ENCODE results near the gene SHISA9. TPM values are rescaled to one million over a fixed set of nuclear protein-coding genes. Genes with fewer than 3 reads are reported as not detected.

Gene SHISA9
- polyA plus RNA-seq, 1 of the 3 experiments (the other 2 are of a cell fraction): 0.02 TPM

DNA sequence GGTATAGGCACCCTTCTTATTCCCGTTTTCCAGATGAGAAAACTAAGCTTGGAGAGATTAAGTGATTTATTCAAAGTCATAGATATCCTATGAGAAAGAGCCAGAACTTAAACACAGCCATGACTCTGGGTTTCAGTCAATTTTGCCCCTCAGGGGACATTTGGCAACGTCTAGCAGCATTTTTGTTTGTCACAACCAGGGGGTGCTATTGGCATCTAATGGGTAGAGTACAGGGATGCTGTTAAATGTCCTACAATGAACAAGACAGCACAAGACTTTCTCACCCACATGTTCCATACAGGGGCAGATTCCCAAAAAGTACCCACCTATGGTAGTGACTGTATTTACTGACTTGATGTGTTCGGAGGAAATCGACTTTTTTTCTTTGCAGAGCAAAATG is 4.8 kb upstream of the SHISA9 start:
- Histone ChIP-seq H3K4me3 (ENCODE audit: low read depth in 2 of 2, low read length in 1 of 2) (no peak overlapping the region; a peak in 1 of 4 replicates), H3F3A (replicated peaks; ENCODE audit: insufficient read depth) (no peaks in the 10 kb centered on the region), H3K9ac (no peak overlapping the region), H2AFZ (ENCODE audit: low read depth) (no peak overlapping the region), H3K4me2 (no peak overlapping the region), H4K20me1 (ENCODE audit: insufficient read depth) (no peaks in the 10 kb centered on the region), H3K27me3 (ENCODE audit: insufficient read depth) (peaks cover 19% of the 10 kb centered on the region), H3K79me2 (ENCODE audit: insufficient read depth) (no peaks in the 10 kb centered on the region), H3K36me3 (replicated peaks in 1 of 2; ENCODE audit: control insufficient read depth in 1 of 2, insufficient read depth in 2 of 2, low read length in 1 of 2) (no peaks in the 10 kb centered on the region), H3K9me3 (no peaks in the 10 kb centered on the region), H3K4me1 (ENCODE audit: control insufficient read depth in 1 of 2, insufficient read depth in 2 of 2, low read depth in 1 of 2, low read length in 1 of 2) (no peaks in the 10 kb centered on the region), H3K9me2 (no peaks in the 10 kb centered on the region), H3K27ac (ENCODE audit: low read depth in 2 of 2, low read length in 1 of 2) (no peak overlapping the region)
- TF ChIP-seq, protein P1, sequence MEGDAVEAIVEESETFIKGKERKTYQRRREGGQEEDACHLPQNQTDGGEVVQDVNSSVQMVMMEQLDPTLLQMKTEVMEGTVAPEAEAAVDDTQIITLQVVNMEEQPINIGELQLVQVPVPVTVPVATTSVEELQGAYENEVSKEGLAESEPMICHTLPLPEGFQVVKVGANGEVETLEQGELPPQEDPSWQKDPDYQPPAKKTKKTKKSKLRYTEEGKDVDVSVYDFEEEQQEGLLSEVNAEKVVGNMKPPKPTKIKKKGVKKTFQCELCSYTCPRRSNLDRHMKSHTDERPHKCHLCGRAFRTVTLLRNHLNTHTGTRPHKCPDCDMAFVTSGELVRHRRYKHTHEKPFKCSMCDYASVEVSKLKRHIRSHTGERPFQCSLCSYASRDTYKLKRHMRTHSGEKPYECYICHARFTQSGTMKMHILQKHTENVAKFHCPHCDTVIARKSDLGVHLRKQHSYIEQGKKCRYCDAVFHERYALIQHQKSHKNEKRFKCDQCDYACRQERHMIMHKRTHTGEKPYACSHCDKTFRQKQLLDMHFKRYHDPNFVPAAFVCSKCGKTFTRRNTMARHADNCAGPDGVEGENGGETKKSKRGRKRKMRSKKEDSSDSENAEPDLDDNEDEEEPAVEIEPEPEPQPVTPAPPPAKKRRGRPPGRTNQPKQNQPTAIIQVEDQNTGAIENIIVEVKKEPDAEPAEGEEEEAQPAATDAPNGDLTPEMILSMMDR (IDR thresholded peaks at IDR 0.05): peak; percentile 50
- TF ChIP-seq SMC3 (IDR thresholded peaks at IDR 0.05; ENCODE audit: low read depth, low read length): peak; percentile 37; the same call in 1 of the 2 replicates
- TF ChIP-seq RAD21 (IDR thresholded peaks at IDR 0.05; ENCODE audit: low read length): peak; percentile 62
- no peak for TF ChIP-seq FOSL2 (IDR thresholded peaks at IDR 0.05; ENCODE audit: borderline replicate concordance, low read depth)
- 19% methylated on average over 4 of the region's 4 CpGs for WGBS (ENCODE audit: low lambda C conversion rate)
- ChIA-PET POLR2A (no interaction called here), CTCF (interaction anchor here (1.1 to 1.9 kb wide), 3 partner anchors 10 to 557 kb away, joined by 3 to 7 read pairs (median 5); no protein-coding TSS in a partner anchor)
- DNase-seq: peak; percentile 27

DNA sequence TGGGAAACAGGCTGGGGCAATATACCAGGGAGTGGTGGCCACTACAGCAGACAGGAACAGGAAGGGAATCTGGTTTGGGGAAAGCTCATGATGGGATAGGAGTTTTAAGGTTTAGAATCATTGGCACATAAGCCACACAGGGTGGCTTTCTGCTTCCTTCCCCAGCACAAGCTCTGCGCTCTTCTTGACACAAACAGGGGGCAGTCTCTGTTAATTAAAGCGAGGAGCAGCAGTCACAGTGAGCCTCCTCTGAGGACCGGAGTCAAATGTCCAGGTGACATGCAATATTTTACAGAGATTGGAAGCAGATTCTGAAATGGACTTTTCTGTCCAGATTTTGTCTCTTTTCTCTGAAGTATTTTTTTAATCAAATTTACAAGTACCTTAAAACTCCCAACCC is 2.8 kb upstream of the SHISA9 start:
- Histone ChIP-seq H3K9me3 (no peaks in the 10 kb centered on the region), H3K79me2 (ENCODE audit: insufficient read depth) (no peaks in the 10 kb centered on the region), H3K9me2 (no peaks in the 10 kb centered on the region), H3K27me3 (ENCODE audit: insufficient read depth) (peaks cover 36% of the 10 kb centered on the region), H3F3A (replicated peaks; ENCODE audit: insufficient read depth) (no peaks in the 10 kb centered on the region), H3K4me2 (no peak overlapping the region), H3K4me1 (ENCODE audit: control insufficient read depth in 1 of 2, insufficient read depth in 2 of 2, low read depth in 1 of 2, low read length in 1 of 2) (no peaks in the 10 kb centered on the region), H3K27ac (ENCODE audit: low read depth in 2 of 2, low read length in 1 of 2) (no peak overlapping the region), H3K9ac (no peak overlapping the region), H2AFZ (ENCODE audit: low read depth) (no peak overlapping the region), H3K36me3 (replicated peaks in 1 of 2; ENCODE audit: control insufficient read depth in 1 of 2, insufficient read depth in 2 of 2, low read length in 1 of 2) (no peaks in the 10 kb centered on the region), H3K4me3 (ENCODE audit: low read depth in 2 of 2, low read length in 1 of 2) (no peak overlapping the region), H4K20me1 (ENCODE audit: insufficient read depth) (no peaks in the 10 kb centered on the region)
- ChIA-PET CTCF (interaction anchor here (0.7 to 1.3 kb wide), 2 partner anchors 9 to 11 kb away, joined by 3 to 5 read pairs; no protein-coding TSS in a partner anchor), POLR2A (no interaction called here)
- no peak for DNase-seq
- WGBS (ENCODE audit: low lambda C conversion rate): 29% methylated on average over 3 of the region's 3 CpGs
- TF ChIP-seq GATA2 (CRISPR knock-in tag; IDR thresholded peaks at IDR 0.05) (no peak), RAD21 (IDR thresholded peaks at IDR 0.05; ENCODE audit: low read length) (no peak), YY1 (IDR thresholded peaks at IDR 0.05; ENCODE audit: low read depth) (no peak), SMC3 (IDR thresholded peaks at IDR 0.05; ENCODE audit: low read depth, low read length) (no peak), TEAD4 (IDR thresholded peaks at IDR 0.05; ENCODE audit: borderline replicate concordance, insufficient read depth) (no peak), SIN3A (IDR thresholded peaks at IDR 0.05; ENCODE audit: borderline replicate concordance, low read depth, low read length) (no peak), FOSL2 (IDR thresholded peaks at IDR 0.05; ENCODE audit: borderline replicate concordance, low read depth) (no peak), CHD2 (IDR thresholded peaks at IDR 0.05; ENCODE audit: low read length, partially characterized antibody) (no peak), POLR2AphosphoS5 (IDR thresholded peaks at IDR 0.05; ENCODE audit: low read depth, low read length) (no peak), ELF1 (IDR thresholded peaks at IDR 0.05) (no peak)
- TF ChIP-seq, protein P2, sequence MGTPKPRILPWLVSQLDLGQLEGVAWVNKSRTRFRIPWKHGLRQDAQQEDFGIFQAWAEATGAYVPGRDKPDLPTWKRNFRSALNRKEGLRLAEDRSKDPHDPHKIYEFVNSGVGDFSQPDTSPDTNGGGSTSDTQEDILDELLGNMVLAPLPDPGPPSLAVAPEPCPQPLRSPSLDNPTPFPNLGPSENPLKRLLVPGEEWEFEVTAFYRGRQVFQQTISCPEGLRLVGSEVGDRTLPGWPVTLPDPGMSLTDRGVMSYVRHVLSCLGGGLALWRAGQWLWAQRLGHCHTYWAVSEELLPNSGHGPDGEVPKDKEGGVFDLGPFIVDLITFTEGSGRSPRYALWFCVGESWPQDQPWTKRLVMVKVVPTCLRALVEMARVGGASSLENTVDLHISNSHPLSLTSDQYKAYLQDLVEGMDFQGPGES (IDR thresholded peaks at IDR 0.05; ENCODE audit: low read depth, low read length): no peak
- TF ChIP-seq, protein P3, sequence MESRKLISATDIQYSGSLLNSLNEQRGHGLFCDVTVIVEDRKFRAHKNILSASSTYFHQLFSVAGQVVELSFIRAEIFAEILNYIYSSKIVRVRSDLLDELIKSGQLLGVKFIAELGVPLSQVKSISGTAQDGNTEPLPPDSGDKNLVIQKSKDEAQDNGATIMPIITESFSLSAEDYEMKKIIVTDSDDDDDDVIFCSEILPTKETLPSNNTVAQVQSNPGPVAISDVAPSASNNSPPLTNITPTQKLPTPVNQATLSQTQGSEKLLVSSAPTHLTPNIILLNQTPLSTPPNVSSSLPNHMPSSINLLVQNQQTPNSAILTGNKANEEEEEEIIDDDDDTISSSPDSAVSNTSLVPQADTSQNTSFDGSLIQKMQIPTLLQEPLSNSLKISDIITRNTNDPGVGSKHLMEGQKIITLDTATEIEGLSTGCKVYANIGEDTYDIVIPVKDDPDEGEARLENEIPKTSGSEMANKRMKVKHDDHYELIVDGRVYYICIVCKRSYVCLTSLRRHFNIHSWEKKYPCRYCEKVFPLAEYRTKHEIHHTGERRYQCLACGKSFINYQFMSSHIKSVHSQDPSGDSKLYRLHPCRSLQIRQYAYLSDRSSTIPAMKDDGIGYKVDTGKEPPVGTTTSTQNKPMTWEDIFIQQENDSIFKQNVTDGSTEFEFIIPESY (IDR thresholded peaks at IDR 0.05; ENCODE audit: borderline replicate concordance, low read depth): no peak
- TF ChIP-seq, protein P4, sequence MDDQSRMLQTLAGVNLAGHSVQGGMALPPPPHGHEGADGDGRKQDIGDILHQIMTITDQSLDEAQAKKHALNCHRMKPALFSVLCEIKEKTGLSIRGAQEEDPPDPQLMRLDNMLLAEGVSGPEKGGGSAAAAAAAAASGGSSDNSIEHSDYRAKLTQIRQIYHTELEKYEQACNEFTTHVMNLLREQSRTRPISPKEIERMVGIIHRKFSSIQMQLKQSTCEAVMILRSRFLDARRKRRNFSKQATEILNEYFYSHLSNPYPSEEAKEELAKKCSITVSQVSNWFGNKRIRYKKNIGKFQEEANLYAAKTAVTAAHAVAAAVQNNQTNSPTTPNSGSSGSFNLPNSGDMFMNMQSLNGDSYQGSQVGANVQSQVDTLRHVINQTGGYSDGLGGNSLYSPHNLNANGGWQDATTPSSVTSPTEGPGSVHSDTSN (IDR thresholded peaks at IDR 0.05): no peak
- TF ChIP-seq, protein P5, sequence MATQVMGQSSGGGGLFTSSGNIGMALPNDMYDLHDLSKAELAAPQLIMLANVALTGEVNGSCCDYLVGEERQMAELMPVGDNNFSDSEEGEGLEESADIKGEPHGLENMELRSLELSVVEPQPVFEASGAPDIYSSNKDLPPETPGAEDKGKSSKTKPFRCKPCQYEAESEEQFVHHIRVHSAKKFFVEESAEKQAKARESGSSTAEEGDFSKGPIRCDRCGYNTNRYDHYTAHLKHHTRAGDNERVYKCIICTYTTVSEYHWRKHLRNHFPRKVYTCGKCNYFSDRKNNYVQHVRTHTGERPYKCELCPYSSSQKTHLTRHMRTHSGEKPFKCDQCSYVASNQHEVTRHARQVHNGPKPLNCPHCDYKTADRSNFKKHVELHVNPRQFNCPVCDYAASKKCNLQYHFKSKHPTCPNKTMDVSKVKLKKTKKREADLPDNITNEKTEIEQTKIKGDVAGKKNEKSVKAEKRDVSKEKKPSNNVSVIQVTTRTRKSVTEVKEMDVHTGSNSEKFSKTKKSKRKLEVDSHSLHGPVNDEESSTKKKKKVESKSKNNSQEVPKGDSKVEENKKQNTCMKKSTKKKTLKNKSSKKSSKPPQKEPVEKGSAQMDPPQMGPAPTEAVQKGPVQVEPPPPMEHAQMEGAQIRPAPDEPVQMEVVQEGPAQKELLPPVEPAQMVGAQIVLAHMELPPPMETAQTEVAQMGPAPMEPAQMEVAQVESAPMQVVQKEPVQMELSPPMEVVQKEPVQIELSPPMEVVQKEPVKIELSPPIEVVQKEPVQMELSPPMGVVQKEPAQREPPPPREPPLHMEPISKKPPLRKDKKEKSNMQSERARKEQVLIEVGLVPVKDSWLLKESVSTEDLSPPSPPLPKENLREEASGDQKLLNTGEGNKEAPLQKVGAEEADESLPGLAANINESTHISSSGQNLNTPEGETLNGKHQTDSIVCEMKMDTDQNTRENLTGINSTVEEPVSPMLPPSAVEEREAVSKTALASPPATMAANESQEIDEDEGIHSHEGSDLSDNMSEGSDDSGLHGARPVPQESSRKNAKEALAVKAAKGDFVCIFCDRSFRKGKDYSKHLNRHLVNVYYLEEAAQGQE (IDR thresholded peaks at IDR 0.05; ENCODE audit: low read depth, low read length): no peak
- TF ChIP-seq, protein P6, sequence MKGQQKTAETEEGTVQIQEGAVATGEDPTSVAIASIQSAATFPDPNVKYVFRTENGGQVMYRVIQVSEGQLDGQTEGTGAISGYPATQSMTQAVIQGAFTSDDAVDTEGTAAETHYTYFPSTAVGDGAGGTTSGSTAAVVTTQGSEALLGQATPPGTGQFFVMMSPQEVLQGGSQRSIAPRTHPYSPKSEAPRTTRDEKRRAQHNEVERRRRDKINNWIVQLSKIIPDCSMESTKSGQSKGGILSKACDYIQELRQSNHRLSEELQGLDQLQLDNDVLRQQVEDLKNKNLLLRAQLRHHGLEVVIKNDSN (IDR thresholded peaks at IDR 0.05; ENCODE audit: borderline replicate concordance, low read depth): no peak

Data from SK-N-SH (cell line).